GM19395 (cell line): ENCODE measurements around the gene SIX2.

Experiments used
- ATAC-seq: cut with Tn5 transposase; IDR thresholded peaks from one replicate; pipeline ENCODE4 v1.9.1; 2021; ENCODE audit warnings: mild to moderate bottlenecking, moderate library complexity; ENCODE audit not compliant: unreplicated experiment

The SIX2 gene

GRCh38 chr2:44970846-44971450, 38.3 kb downstream of the SIX2 start:
- no peak for ATAC-seq

GRCh38 chr2:44969936-44970335, 39.3 kb downstream of the SIX2 start:
- ATAC-seq: no peak

- ATAC-seq: no peak
Measured at GRCh38 chr2:44967727-44968432, 41.4 kb downstream of the SIX2 start.

- no peak for ATAC-seq
Measured at GRCh38 chr2:44967056-44967455, 42.2 kb downstream of the SIX2 start.

- no peak for ATAC-seq
Measured at GRCh38 chr2:44965684-44966083, 43.6 kb downstream of the SIX2 start.

- no peak for ATAC-seq
Measured at GRCh38 chr2:44964752-44965236, 44.5 kb downstream of the SIX2 start.

GRCh38 chr2:44962176-44962695, 47.0 kb downstream of the SIX2 start:
- no peak for ATAC-seq

- ATAC-seq: no peak
Measured at GRCh38 chr2:44960871-44961270, 48.4 kb downstream of the SIX2 start.

- no peak for ATAC-seq
Measured at GRCh38 chr2:44959855-44960254, 49.4 kb downstream of the SIX2 start.

GRCh38 chr2:44957656-44958327, 51.5 kb downstream of the SIX2 start:
- no peak for ATAC-seq

GRCh38 chr2:44956843-44957242, 52.4 kb downstream of the SIX2 start:
- ATAC-seq: no peak

- ATAC-seq: peak; percentile 67
Measured at GRCh38 chr2:44955593-44956392, 53.5 kb downstream of the SIX2 start.
